GM21825 (cell line): Measurements from ENCODE around the gene CLRN3.

Experiments
- ATAC-seq: cut with Tn5 transposase; IDR thresholded peaks from one replicate; pipeline ENCODE4 v1.9.1; 2021; ENCODE audit warnings: mild to moderate bottlenecking, moderate library complexity; ENCODE audit not compliant: unreplicated experiment

CLRN3 gene

DNA sequence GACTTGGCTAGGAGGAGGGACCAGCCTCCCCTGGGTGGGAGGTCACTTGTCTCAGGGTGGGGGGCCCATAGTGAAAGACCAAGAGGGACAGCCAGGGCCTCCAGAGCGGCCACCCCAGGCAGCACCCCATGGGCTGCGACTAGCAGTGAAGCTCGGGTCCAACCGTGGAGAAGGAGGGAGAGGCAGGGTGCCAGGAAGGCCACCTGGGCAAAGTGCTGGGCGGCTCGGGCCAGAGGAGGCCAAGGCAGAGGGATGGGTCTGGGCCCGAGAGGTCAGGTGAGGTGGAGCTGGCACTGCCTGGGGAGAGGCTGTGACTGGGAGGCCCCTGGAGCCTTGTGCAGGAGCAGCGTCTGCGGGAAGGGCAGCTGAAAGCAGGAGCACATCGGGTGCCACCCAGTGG is 41.8 kb downstream of the CLRN3 start:
- no peak for ATAC-seq

GRCh38 chr10:127849921-127850320 is 42.8 kb downstream of the CLRN3 start:
- no peak for ATAC-seq

DNA sequence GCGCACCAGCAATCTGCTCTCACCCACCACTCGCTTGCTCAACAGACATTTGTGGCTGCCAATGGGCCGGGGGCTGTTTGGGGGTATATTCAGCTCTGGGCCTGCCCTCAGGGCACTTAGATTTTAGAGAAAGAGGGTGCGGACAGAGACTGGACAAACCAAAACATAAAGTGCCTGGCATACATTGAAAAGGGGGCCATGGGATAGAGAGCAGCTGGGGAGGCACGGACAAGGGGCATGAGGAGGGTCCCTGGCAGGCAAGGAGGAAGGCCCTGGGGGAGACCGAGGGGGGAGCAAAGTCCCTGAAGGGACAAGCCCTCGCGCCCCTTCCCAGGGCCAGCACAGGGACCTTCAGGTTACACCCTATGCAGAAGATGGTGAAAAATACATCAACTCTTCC is 43.5 kb downstream of the CLRN3 start:
- ATAC-seq: no peak

DNA sequence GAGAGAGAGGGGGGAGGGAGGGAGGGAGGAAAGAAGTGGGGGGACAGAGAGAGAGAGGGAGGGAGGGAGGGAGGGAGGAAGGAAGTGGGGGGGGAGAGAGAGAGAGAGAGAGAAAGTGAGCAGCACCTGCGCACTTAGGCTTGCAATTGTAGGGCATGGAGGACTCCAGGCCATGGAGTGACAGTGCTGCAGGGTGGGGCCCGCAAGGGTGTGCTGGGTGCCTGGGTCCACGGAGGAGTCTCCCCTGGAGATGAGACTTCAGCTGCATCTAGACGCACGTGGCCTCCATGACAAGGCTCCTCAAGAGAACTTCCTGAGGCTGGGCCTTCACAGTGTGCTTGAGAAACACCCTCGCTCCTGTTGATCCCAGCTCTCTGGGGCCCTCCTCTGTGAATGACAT is 44.5 kb downstream of the CLRN3 start:
- ATAC-seq: no peak

GRCh38 chr10:127845756-127846155 is 47.0 kb downstream of the CLRN3 start:
- ATAC-seq: no peak

DNA sequence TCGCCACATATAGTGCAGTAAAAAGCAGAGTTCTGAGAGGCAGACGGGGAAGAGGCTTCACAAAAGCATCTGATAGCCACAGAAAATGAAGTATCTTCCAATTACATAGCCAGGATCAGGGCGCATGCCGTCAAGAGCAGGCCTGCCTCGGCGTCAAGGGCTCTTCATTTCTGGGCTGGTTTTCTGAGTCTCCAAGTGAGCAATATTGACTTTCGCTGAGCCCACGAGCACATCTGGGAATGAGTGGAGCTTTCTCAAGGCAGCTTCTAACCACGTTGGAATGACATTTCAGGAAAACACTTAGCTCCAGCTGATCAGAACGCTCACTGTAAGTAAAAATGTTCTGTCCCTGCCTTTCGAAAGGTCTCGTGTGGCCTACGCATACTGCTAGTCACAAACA is 51.9 kb downstream of the CLRN3 start:
- no peak for ATAC-seq

DNA sequence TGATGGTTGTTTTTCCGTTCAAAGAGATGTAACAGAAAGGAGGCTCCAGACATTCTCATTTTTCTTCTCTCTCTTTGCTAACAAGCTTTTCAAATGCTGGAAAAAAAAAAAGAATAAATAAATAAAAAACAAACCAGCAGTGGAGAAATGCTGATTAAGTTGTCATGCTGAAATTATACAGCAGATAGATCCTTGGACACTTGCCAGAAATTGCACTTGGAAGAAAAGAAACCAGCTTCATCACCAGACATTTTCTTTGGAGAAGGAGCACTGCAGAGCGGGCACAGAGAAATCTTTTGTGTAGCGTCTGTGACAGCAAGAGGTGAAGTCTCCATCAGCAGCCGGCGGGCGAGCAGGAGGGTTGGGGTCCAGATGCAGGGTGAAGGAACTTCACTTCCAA is 55.8 kb downstream of the CLRN3 start:
- ATAC-seq: no peak

DNA sequence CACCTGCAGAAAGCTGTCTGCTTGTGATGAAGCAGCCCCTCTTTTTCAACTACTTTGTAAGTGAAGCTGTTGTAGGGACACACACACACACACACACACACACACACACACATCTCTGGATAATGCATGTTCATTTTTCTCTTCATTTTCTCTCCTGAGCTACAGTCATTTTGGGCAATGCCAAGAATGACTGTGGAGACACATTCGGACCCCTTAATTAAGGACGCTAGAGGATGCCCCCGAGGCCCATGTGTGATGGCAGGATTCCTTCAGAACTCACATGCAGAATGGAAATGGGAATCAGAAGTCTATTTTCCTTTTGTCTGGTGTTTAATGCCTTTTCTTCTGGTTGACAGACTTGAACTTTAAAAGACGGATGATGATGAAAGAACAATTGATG is 56.6 kb downstream of the CLRN3 start:
- no peak for ATAC-seq

DNA sequence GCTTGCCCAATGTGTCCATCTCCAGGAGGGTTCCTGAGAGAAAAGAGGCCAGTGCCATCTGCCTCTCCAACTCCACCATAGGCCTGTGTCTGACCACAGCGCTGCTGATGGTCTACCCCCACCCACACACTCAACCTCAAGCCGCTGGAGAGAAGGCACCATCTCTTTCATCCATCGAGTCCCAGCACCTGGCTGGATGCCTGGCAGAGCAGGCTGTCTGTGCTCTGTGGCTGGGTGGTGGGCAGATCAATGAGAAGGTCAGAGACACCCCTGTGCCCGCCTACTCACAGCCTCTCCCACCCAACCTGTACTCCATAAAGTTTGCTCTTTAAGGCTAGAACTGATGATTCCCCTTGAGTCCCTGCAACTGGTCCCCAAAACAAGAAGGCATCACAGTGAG is 58.0 kb downstream of the CLRN3 start:
- ATAC-seq: no peak

DNA sequence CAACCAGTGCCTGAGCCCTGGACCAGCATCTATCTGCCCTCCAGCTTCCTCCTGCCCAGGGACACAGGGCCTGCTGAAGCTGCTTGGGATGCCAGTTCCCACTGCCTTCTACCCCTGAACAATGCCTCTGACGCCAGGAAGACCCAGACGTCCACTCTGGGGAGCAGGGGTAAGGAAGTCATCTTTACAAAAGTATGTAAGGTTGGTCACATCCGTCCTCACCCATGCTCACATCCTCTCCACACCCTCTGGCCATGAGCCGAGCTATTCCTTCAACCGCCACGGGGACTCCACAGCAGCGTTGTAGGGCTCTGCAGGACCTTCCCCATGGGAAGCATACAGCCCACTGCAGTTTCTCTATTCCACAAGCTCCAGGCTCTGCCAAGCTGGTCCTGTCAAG is 58.5 kb downstream of the CLRN3 start:
- no peak for ATAC-seq

GRCh38 chr10:127833804-127834203 is 58.9 kb downstream of the CLRN3 start:
- no peak for ATAC-seq

- ATAC-seq: no peak
These were observed 60.2 kb downstream of the CLRN3 start for GRCh38 chr10:127832501-127832900.

DNA sequence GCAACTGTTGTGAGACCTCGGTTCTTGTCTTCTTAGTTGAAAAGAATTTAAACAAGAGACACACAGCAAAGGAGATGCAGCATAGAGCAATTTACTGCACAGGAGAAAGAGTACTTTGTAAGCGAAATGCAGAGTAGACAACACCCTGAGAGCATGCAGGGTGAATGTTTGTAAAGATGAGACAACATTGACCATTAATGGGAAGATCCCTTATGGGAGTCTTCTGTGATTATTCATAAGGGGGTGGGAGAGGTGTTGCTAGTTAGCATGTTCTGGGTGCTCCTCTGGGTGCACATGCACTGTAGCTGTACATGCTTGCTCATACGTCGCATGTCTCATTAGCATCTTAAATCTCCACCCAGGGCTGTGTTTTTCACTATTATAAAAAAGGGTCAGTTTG is 62.3 kb downstream of the CLRN3 start:
- no peak for ATAC-seq
